Activated CD8-positive, alpha-beta memory T cell treated with anti-CD3 and anti-CD28 coated beads, Interleukin-2, amount 50 U/mL, for 1 hour (primary cell): ENCODE data around the gene INSYN2B.

Experiments used
- DNase-seq: peaks from one replicate; pipeline ENCODE4 v3.0.0-alpha.2; 2020; ENCODE audit errors: extremely low read depth

Gene INSYN2B

GRCh38 chr5:169980418-169981053 lies at the start of gene INSYN2B:
TSS of gene INSYN2B (minus strand) at chr5:169980495. CDS start at chr5:169883898, 96,597 bp downstream.
- no peak for DNase-seq

- no peak for DNase-seq
These were observed 47.8 kb upstream of the INSYN2B start for GRCh38 chr5:170028124-170028523.

GRCh38 chr5:170025853-170026252 lies 45.6 kb upstream of the INSYN2B start:
- DNase-seq: no peak

GRCh38 chr5:170021506-170021905 lies 41.2 kb upstream of the INSYN2B start:
- no peak for DNase-seq

- no peak for DNase-seq
These were observed 40.1 kb upstream of the INSYN2B start for GRCh38 chr5:170020423-170020822.

GRCh38 chr5:170012622-170013021 lies 32.3 kb upstream of the INSYN2B start:
- no peak for DNase-seq

GRCh38 chr5:170011751-170012150 lies 31.5 kb upstream of the INSYN2B start:
- DNase-seq: no peak

GRCh38 chr5:170010595-170010994 lies 30.3 kb upstream of the INSYN2B start:
- DNase-seq: no peak

- no peak for DNase-seq
These were observed 28.1 kb upstream of the INSYN2B start for GRCh38 chr5:170008376-170008775.

GRCh38 chr5:170006021-170006420 lies 25.7 kb upstream of the INSYN2B start:
- no peak for DNase-seq

- DNase-seq: no peak
These were observed 19.9 kb upstream of the INSYN2B start for GRCh38 chr5:170000155-170000554.

GRCh38 chr5:169999621-170000020 lies 19.3 kb upstream of the INSYN2B start:
- no peak for DNase-seq

GRCh38 chr5:169997798-169998197 lies 17.5 kb upstream of the INSYN2B start:
- DNase-seq: no peak

GRCh38 chr5:169993485-169993790 lies 13.1 kb upstream of the INSYN2B start:
- DNase-seq: no peak

- no peak for DNase-seq
These were observed 12.6 kb upstream of the INSYN2B start for GRCh38 chr5:169992789-169993484.

GRCh38 chr5:169991115-169991869 lies 11.0 kb upstream of the INSYN2B start:
- no peak for DNase-seq

- DNase-seq: no peak
These were observed 9.1 kb upstream of the INSYN2B start for GRCh38 chr5:169989365-169989764.

GRCh38 chr5:169988947-169989346 lies 8.7 kb upstream of the INSYN2B start:
- no peak for DNase-seq

GRCh38 chr5:169988206-169988605 lies 7.9 kb upstream of the INSYN2B start:
- no peak for DNase-seq

- DNase-seq: no peak
These were observed 424 bp downstream of the INSYN2B start for GRCh38 chr5:169979871-169980270.

- no peak for DNase-seq
These were observed 1.6 kb downstream of the INSYN2B start for GRCh38 chr5:169978714-169979113.

GRCh38 chr5:169974121-169974770 lies 6.0 kb downstream of the INSYN2B start:
- DNase-seq: no peak
